IPS-15b (cell line): ENCODE measurements around the gene SLC66A3.

Source experiments
- H3K27me3 ChIP-seq: one replicate; pipeline ENCODE4 v1.6.1; 2013; ENCODE audit warnings: low read length; ENCODE audit not compliant: control insufficient read depth, insufficient read depth
- H3K36me3 ChIP-seq: one replicate; pipeline ENCODE4 v1.6.1; 2013; ENCODE audit warnings: low read length; ENCODE audit not compliant: control insufficient read depth, insufficient read depth
- H3K4me1 ChIP-seq: one replicate; pipeline ENCODE4 v1.6.1; 2013; ENCODE audit warnings: mild to moderate bottlenecking, low read length; ENCODE audit not compliant: control insufficient read depth, insufficient read depth
- H3K4me3 ChIP-seq: one replicate; pipeline ENCODE4 v1.5.1; 2013; ENCODE audit warnings: low read depth, low read length
- H3K9ac ChIP-seq: one replicate; pipeline ENCODE4 v1.6.1; 2013; ENCODE audit warnings: low read depth, mild to moderate bottlenecking, low read length
- H3K9me3 ChIP-seq: one replicate; pipeline ENCODE4 v1.6.1; 2013; ENCODE audit warnings: mild to moderate bottlenecking, low read length; ENCODE audit not compliant: control insufficient read depth, insufficient read depth

Gene SLC66A3

DNA sequence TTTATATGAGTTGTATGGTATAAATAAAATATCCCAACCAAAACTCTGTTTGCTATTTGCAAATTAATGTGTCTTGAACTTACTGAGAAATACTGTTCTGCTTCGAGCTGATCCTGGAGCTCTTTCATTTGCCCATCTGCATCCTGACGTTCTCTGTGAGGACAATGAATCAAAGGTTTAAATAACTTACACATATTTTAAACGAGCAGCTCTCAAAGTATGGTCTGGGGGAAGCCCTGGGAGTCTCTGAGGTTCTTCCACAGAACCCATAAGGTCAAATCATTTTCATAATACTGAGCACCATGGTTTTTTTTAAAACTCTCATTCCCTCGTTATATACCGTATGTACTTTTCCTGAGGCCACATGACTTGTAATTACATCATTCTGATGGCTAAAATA is 46.7 kb downstream of the SLC66A3 start:
- H3K4me1 ChIP-seq, result no peaks in the 10 kb centered on the region
- H3K9me3 ChIP-seq, result no peaks in the 10 kb centered on the region
- H3K36me3 ChIP-seq, result peaks cover 4% of the 10 kb centered on the region
- no peaks in the 10 kb centered on the region for H3K27me3 ChIP-seq
- H3K4me3 ChIP-seq, result no peak overlapping the region
- no peak overlapping the region for H3K9ac ChIP-seq

- peaks cover 4% of the 10 kb centered on the region for H3K36me3 ChIP-seq
- no peak overlapping the region for H3K4me3 ChIP-seq
- no peaks in the 10 kb centered on the region for H3K27me3 ChIP-seq
- H3K9me3 ChIP-seq, result no peaks in the 10 kb centered on the region
- no peaks in the 10 kb centered on the region for H3K4me1 ChIP-seq
- H3K9ac ChIP-seq, result no peak overlapping the region
Measured at GRCh38 chr2:11203480-11203879, 48.2 kb downstream of the SLC66A3 start.

DNA sequence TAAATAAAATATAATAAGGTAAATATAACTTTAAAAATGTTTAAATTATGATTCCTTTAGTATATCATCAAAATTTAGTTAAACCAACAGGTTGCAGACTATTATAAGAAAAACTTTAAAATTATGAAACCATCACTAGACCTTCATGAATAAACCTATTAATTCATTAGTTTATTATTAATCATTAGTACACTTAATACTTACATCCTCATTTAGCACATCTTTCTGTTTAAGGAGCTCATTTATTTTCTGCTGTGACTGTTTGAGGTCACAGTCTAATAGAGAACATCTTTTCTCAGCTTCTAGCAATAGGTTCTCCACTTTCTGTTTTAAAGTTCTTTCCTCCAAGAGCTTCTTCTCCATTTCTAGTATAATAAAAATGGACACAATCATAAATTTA is 52.8 kb downstream of the SLC66A3 start:
- Histone ChIP-seq H3K9ac (no peak overlapping the region), H3K27me3 (no peaks in the 10 kb centered on the region), H3K4me3 (no peak overlapping the region), H3K9me3 (no peaks in the 10 kb centered on the region), H3K36me3 (peaks cover 4% of the 10 kb centered on the region), H3K4me1 (no peaks in the 10 kb centered on the region)

GRCh38 chr2:11212645-11213044 is 57.4 kb downstream of the SLC66A3 start:
- no peak overlapping the region for H3K4me3 ChIP-seq
- no peak overlapping the region for H3K9ac ChIP-seq
- no peaks in the 10 kb centered on the region for H3K9me3 ChIP-seq
- no peaks in the 10 kb centered on the region for H3K27me3 ChIP-seq
- H3K4me1 ChIP-seq, result no peaks in the 10 kb centered on the region
- H3K36me3 ChIP-seq, result no peaks in the 10 kb centered on the region

DNA sequence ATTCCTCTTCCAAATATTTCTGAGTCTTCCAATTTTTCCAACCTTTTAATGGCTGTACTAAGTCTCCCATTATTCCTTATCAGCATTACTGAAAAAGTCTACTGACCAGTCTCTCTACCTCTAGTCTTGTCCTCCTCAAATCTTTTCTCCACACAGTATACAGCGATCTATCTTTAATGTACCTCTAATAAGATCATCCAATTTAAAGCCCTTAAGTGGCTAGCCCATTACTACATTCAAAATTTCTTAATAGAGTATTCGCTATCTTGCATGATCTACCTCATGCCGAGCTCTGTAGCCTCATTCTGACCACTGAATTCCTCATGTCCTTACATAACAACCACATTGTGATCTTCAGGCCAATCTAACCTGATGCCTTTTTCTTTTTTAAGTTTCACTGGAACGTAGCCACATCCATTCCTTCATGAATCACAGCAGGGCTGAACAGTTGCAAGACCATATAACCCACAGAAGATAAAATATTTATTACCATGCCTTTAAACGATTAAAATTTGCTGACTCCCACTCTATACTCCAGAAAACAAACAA is 57.9 kb downstream of the SLC66A3 start:
- Histone ChIP-seq H3K27me3 (no peaks in the 10 kb centered on the region), H3K36me3 (no peaks in the 10 kb centered on the region)

GRCh38 chr2:11213975-11214374 is 58.7 kb downstream of the SLC66A3 start:
- H3K36me3 ChIP-seq, result no peaks in the 10 kb centered on the region

More for the DNA sequence above, 57.9 kb downstream of the SLC66A3 start:
- H3K4me1 ChIP-seq, result no peaks in the 10 kb centered on the region
- H3K9ac ChIP-seq, result no peak overlapping the region
- H3K9me3 ChIP-seq, result no peaks in the 10 kb centered on the region
- no peak overlapping the region for H3K4me3 ChIP-seq

GRCh38 chr2:11214770-11215169 is 59.5 kb downstream of the SLC66A3 start:
- Histone ChIP-seq H3K9me3 (no peaks in the 10 kb centered on the region), H3K27me3 (no peaks in the 10 kb centered on the region), H3K4me3 (no peak overlapping the region), H3K36me3 (no peaks in the 10 kb centered on the region), H3K9ac (no peak overlapping the region), H3K4me1 (no peaks in the 10 kb centered on the region)

More at GRCh38 chr2:11213975-11214374, 58.7 kb downstream of the SLC66A3 start:
- Histone ChIP-seq H3K4me1 (no peaks in the 10 kb centered on the region), H3K4me3 (no peak overlapping the region), H3K27me3 (no peaks in the 10 kb centered on the region), H3K9ac (no peak overlapping the region), H3K9me3 (no peaks in the 10 kb centered on the region)

GRCh38 chr2:11215407-11215806 is 60.1 kb downstream of the SLC66A3 start:
- Histone ChIP-seq H3K36me3 (no peaks in the 10 kb centered on the region), H3K4me3 (no peak overlapping the region), H3K9me3 (no peaks in the 10 kb centered on the region), H3K9ac (no peak overlapping the region), H3K27me3 (no peaks in the 10 kb centered on the region), H3K4me1 (no peaks in the 10 kb centered on the region)

DNA sequence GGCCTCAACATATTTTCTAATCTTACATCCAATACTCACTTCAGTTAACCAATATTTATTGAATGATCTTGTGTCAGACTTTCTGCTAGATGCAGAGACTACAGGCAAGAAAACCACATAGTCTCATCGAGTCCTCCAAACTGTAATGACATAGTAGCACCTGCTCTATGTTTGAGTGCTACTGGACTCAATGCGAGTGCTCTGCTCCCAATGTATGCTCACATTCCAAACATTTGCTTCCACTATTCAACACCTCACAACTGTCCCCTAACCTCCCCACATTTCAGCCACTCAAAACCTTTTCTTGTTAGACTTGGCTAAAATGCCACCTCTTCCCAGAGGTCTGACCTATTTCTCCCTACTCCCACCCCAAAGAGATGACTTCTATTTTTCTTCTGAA is 65.2 kb downstream of the SLC66A3 start:
- no peak overlapping the region for H3K9ac ChIP-seq
- H3K4me1 ChIP-seq, result peaks cover 18% of the 10 kb centered on the region
- no peaks in the 10 kb centered on the region for H3K27me3 ChIP-seq
- H3K36me3 ChIP-seq, result no peaks in the 10 kb centered on the region
- H3K9me3 ChIP-seq, result no peaks in the 10 kb centered on the region
- no peak overlapping the region for H3K4me3 ChIP-seq

DNA sequence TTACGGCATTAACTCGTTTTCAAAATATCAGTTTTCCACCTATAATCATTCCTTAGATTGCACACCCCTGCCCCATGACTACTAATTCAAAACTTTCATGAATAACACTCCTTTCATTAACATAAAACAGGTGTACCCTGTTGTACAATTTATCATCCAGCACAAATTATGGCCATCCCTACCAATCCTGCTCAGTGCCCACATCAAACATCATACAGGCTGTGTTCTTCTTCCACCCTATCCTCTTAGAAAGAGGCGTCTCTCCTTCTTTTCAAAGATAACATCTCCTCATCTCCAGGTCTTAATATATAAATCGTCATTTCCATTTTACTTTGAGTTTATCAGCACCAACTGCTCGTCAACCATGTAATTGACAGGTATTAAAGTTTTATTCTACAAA is 67.6 kb downstream of the SLC66A3 start:
- Histone ChIP-seq H3K9me3 (no peaks in the 10 kb centered on the region), H3K9ac (no peak overlapping the region), H3K27me3 (no peaks in the 10 kb centered on the region), H3K4me1 (peaks cover 18% of the 10 kb centered on the region), H3K4me3 (no peak overlapping the region), H3K36me3 (no peaks in the 10 kb centered on the region)

- Histone ChIP-seq H3K9me3 (no peaks in the 10 kb centered on the region), H3K4me3 (no peak overlapping the region), H3K36me3 (no peaks in the 10 kb centered on the region), H3K9ac (no peak overlapping the region), H3K4me1 (peaks cover 18% of the 10 kb centered on the region), H3K27me3 (no peaks in the 10 kb centered on the region)
Measured at GRCh38 chr2:11224887-11225286, 69.6 kb downstream of the SLC66A3 start.

- H3K9me3 ChIP-seq, result no peaks in the 10 kb centered on the region
- peaks cover 18% of the 10 kb centered on the region for H3K4me1 ChIP-seq
- no peaks in the 10 kb centered on the region for H3K36me3 ChIP-seq
- H3K9ac ChIP-seq, result no peak overlapping the region
- no peak overlapping the region for H3K4me3 ChIP-seq
- no peaks in the 10 kb centered on the region for H3K27me3 ChIP-seq
Measured at GRCh38 chr2:11227595-11227994, 72.3 kb downstream of the SLC66A3 start.
